ENCODE results near the gene EIF4EBP2.

GRCh38 chr10:70437721-70438120 is 33.8 kb downstream of the EIF4EBP2 start:
- TF ChIP-seq ZNF589 (CRISPR knock-in tag; conservative IDR thresholded peaks at IDR 0.05), result no peak
- TF ChIP-seq POLR2AphosphoS2 (IDR thresholded peaks at IDR 0.05; ENCODE audit: low read depth, low read length), result no peak
- no peak for TF ChIP-seq ISX (CRISPR knock-in tag; conservative IDR thresholded peaks at IDR 0.05)
- no peak for TF ChIP-seq FOXK2 (IDR thresholded peaks at IDR 0.05)
- TF ChIP-seq POLR2A (IDR thresholded peaks at IDR 0.05; ENCODE audit: insufficient read depth in 1 of 2, low read depth in 2 of 2, low read length in 2 of 2), result no peak
- TF ChIP-seq MIER2 (CRISPR knock-in tag; IDR thresholded peaks at IDR 0.05), result no peak
- no peak for TF ChIP-seq CBFB (CRISPR knock-in tag; IDR thresholded peaks at IDR 0.05)
- no peak for TF ChIP-seq CTCF (CRISPR knock-in tag; IDR thresholded peaks at IDR 0.05)
- TF ChIP-seq ELF4 (CRISPR knock-in tag; IDR thresholded peaks at IDR 0.05; ENCODE audit: borderline replicate concordance), result no peak
